ENCODE measurements around the gene SLC38A10.

The SLC38A10 gene

DNA sequence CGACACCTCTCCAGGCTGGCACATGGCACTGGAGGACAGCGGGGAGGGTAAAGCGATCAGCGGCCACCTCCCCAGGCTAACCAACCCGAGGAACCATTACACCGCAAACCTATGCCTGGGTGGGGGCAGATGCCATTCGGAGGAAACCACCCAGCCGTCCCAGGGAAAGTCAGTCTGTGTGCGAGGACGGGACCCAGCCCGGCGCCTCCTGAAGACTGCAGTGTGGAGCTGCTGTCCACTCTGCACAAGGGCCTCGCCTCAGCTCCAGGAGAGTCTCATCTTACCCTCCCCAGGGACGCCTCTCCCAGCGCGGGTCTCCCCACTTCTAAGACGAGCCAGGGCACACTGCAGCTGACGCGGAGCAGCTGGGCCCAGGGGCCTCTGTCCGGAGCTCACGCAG is 8.0 kb downstream of the SLC38A10 start:
- Histone ChIP-seq H3K27ac (ENCODE audit: low read length) (no peak overlapping the region), H3K36me3 (ENCODE audit: insufficient read depth, low read depth, low read length) (peaks cover 15% of the 10 kb centered on the region), H3K4me3 (ENCODE audit: low read length) (no peak overlapping the region), H3K4me1 (ENCODE audit: insufficient read depth, low read length) (no peaks in the 10 kb centered on the region), H3K27me3 (ENCODE audit: insufficient read depth, low read length) (no peaks in the 10 kb centered on the region), H3K9me3 (ENCODE audit: insufficient read depth, low read depth, low read length) (no peaks in the 10 kb centered on the region), H3K9ac (ENCODE audit: low read depth, low read length) (no peak overlapping the region)

DNA sequence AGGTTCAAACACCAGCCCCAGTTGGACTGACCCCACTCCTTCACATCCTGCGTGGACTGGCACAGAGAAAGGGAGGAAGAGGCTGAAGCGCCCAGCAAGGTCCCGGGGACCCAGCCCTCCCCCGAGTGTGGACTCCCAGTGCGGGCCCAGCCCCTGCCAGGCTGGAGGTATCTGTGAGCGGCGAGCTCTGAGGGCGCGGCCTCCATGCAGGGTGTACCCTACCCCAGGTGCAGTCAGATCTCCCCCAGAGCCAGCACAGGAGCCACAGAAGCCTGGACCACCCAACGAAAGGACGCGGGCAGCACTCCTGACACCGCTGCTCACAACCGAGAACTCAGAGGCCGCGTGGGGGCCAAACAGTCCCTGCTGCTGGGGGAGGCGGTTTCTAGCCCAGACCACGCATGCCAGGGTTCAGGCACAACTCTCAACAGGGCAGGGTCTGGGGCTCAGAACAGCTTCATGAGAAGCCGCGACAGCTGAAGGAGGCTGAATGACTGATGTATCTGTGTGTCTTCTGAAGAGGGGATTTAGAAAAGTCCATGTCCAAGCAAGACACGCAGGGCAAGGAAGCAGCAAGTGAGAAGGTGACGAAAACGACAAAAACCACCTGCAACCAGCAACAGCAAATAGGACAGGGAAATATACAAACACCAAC is 8.5 kb downstream of the SLC38A10 start:
- Histone ChIP-seq H3K4me1 (ENCODE audit: insufficient read depth, low read length) (no peaks in the 10 kb centered on the region), H3K4me3 (ENCODE audit: low read length) (no peak overlapping the region), H3K9ac (ENCODE audit: low read depth, low read length) (no peak overlapping the region), H3K36me3 (ENCODE audit: insufficient read depth, low read depth, low read length) (peaks cover 15% of the 10 kb centered on the region), H3K27me3 (ENCODE audit: insufficient read depth, low read length) (no peaks in the 10 kb centered on the region), H3K27ac (ENCODE audit: low read length) (no peak overlapping the region), H3K9me3 (ENCODE audit: insufficient read depth, low read depth, low read length) (no peaks in the 10 kb centered on the region)

DNA sequence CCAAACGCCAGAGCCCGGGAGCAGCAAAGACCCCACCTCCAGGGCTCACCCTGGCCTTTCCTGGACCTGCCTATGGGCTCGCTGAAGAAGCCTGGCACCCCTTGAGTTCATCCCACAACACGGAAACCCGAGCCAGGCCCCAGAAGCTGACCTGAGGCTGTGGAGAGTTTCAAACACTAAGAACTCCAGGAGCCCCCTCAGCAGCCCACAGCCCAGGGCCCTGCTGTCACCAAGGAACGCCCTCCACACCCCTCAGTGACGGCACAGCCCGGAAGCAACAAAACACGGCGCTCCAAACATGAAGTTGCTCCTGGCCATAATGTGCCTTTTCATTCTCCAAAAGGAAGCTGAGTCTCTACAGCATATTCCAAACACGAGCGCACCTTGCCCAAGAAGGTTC is 9.2 kb downstream of the SLC38A10 start:
- H3K9ac ChIP-seq (ENCODE audit: low read depth, low read length), result no peak overlapping the region
- no peak overlapping the region for H3K27ac ChIP-seq (ENCODE audit: low read length)
- H3K27me3 ChIP-seq (ENCODE audit: insufficient read depth, low read length), result no peaks in the 10 kb centered on the region
- peaks cover 15% of the 10 kb centered on the region for H3K36me3 ChIP-seq (ENCODE audit: insufficient read depth, low read depth, low read length)
- H3K4me3 ChIP-seq (ENCODE audit: low read length), result no peak overlapping the region
- no peaks in the 10 kb centered on the region for H3K4me1 ChIP-seq (ENCODE audit: insufficient read depth, low read length)
- H3K9me3 ChIP-seq (ENCODE audit: insufficient read depth, low read depth, low read length), result no peaks in the 10 kb centered on the region

DNA sequence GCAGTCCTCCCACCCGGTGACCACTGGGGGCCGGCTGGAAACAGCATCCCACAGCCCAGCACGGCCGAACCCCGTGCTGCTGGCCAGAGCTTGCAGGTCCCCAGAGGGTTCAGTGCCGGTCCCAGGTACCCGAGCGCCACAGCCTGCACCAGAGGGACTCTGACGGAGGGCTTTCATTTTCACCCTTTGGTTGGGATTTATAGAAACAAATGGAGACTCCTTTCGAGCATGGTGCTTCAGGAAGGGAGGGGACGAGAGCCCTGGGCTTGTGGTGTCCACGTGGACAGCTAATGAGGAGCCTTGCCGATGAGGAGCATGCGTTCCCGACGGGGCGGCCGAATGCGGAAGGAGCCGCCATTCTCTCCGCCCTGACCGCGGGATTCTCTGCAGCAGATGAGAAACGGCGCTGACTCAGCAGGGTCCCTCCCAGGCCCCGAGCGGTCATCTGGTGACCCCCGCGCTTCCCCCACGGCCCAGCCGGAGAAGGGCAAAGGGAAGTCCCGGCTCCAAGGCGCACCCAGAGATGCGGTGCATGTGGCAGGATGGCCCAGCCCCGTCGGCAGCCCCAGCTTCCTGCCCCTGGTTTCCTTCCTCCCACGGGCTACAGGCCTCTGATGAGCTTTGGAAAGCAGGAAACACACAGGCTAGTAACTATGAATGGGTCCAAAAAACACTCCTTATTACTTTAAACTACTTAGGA is 9.8 kb downstream of the SLC38A10 start:
- peaks cover 15% of the 10 kb centered on the region for H3K36me3 ChIP-seq (ENCODE audit: insufficient read depth, low read depth, low read length)
- H3K9ac ChIP-seq (ENCODE audit: low read depth, low read length), result no peak overlapping the region
- H3K4me1 ChIP-seq (ENCODE audit: insufficient read depth, low read length), result no peaks in the 10 kb centered on the region
- H3K27me3 ChIP-seq (ENCODE audit: insufficient read depth, low read length), result no peaks in the 10 kb centered on the region
- H3K4me3 ChIP-seq (ENCODE audit: low read length), result no peak overlapping the region
- H3K9me3 ChIP-seq (ENCODE audit: insufficient read depth, low read depth, low read length), result no peaks in the 10 kb centered on the region
- no peak overlapping the region for H3K27ac ChIP-seq (ENCODE audit: low read length)

DNA sequence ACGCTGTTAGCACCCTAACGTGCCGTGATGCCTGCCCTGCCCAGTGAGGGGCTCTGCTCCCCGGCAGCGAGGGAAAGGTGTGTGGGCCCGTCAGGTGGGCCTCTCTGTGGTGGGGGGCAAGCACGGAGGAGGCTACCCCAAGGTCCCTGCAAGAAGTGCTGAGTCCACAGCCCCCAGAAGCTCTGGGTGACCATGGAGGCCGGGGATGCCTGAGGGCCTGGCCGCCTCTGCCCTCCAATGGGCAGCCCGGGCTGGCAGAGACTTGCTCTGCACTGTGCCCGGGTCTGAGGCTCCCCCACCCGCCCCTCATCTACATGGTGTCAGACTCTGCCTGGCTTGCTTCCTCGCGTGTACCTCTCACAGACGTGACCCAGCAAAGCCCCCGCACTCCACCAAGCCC is 12.2 kb downstream of the SLC38A10 start:
- peaks cover 6% of the 10 kb centered on the region; the same call in 1 of the 2 replicates for H3K36me3 ChIP-seq (ENCODE audit: insufficient read depth, low read depth, low read length)
- H3K9ac ChIP-seq (ENCODE audit: low read depth, low read length), result no peak overlapping the region
- no peaks in the 10 kb centered on the region for H3K9me3 ChIP-seq (ENCODE audit: insufficient read depth, low read depth, low read length)
- no peaks in the 10 kb centered on the region for H3K27me3 ChIP-seq (ENCODE audit: insufficient read depth, low read length)
- no peak overlapping the region for H3K4me3 ChIP-seq (ENCODE audit: low read length)
- H3K27ac ChIP-seq (ENCODE audit: low read length), result no peak overlapping the region
- H3K4me1 ChIP-seq (ENCODE audit: insufficient read depth, low read length), result no peaks in the 10 kb centered on the region

DNA sequence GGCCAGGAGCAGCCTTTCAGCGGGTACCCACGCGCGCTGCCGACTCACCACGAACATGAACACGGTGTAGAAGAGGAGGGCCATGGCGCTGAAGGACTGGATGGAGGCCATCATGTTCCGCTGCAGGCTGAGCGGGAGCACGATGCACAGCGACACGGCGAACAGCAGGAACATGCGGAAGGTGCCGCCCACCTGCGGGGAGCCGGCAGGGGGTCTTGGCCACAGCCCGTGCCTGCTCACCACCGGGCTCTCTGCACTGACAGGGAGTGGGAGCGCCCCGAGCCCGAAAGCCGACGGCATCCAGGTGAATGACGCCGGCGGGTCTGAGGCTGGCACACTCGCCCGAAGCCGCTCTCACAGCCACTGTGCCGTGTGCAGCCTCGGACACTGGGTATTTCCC is 13.0 kb downstream of the SLC38A10 start:
- H3K9ac ChIP-seq (ENCODE audit: low read depth, low read length), result no peak overlapping the region
- no peaks in the 10 kb centered on the region for H3K4me1 ChIP-seq (ENCODE audit: insufficient read depth, low read length)
- H3K36me3 ChIP-seq (ENCODE audit: insufficient read depth, low read depth, low read length), result no peaks in the 10 kb centered on the region
- H3K4me3 ChIP-seq (ENCODE audit: low read length), result no peak overlapping the region
- H3K27me3 ChIP-seq (ENCODE audit: insufficient read depth, low read length), result no peaks in the 10 kb centered on the region
- H3K27ac ChIP-seq (ENCODE audit: low read length), result no peak overlapping the region
- H3K9me3 ChIP-seq (ENCODE audit: insufficient read depth, low read depth, low read length), result no peaks in the 10 kb centered on the region

DNA sequence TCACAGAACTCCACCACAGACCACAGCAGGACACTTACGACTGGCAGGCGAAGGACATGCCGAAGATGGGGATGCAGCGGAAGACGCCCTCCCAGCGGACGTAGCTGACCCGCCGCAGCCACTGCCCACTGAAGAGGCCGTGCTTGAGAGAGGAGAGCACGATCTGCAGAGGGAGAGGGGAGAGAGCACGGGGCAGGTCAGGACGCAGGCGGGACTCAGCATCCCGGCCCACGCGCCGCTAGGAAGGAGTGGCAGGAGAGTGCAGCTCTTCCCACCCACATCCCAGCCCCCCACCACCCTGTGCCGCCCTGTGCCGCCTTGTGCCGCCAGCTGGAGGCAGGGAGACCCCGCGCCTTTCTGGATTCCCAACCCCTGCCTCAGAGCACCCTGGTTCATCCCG is 14.5 kb downstream of the SLC38A10 start:
- H3K4me3 ChIP-seq (ENCODE audit: low read length), result no peak overlapping the region
- no peak overlapping the region for H3K9ac ChIP-seq (ENCODE audit: low read depth, low read length)
- H3K36me3 ChIP-seq (ENCODE audit: insufficient read depth, low read depth, low read length), result no peaks in the 10 kb centered on the region

DNA sequence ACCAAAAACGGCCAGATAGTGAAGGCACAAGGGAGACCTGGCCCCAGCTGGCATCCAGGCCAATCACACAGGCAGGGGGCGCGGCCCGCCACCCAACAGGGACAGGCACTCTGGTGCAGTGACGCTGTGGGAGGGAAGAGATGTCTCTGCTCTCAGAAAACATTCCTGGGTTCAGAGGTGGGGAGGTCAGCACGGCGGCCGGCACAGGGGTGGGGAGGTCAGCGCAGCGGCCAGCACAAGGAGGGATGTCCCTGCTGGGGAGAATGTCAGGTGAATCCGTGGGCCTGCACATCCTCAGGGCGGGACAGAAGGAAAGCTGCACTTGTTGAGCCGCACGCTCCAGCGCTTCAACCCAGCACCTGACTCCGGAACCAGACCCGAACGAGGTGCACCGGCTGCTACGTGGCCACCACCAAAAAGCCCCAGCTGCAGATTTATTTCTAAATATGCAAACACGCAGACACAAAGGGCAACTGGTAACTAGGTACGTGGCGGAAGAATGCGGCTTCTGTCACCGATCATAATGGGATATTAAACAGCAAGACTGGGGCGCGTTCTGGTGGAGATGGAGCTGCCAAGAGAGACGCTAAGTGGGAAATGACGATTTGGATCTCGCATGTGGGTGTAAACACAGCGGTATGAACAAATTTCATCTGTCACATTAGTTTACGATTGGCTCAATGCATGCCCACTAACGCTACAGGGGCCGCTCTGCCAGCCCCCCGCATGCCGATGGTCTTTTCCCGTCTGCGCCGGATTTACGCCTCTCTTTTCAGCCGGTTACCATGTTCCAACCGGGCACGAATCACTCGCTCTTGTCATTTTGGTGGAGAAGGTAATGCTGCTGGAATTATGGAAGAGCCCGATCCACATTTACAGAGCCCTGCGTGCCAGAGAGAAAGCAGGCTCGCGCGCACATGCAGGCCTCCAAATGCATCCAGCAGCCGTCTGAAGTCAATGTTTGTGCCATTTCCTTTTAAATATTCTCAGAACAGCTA is 15.5 kb downstream of the SLC38A10 start:
- no peak overlapping the region for H3K27ac ChIP-seq (ENCODE audit: low read length)
- no peak overlapping the region for H3K9ac ChIP-seq (ENCODE audit: low read depth, low read length)
- no peaks in the 10 kb centered on the region for H3K4me1 ChIP-seq (ENCODE audit: insufficient read depth, low read length)
- no peaks in the 10 kb centered on the region for H3K9me3 ChIP-seq (ENCODE audit: insufficient read depth, low read depth, low read length)
- H3K36me3 ChIP-seq (ENCODE audit: insufficient read depth, low read depth, low read length), result 0 out of 2 replicates have a peak, but pooled peaks cover under 1% of the 10 kb centered on the region
- no peak overlapping the region for H3K4me3 ChIP-seq (ENCODE audit: low read length)
- no peaks in the 10 kb centered on the region for H3K27me3 ChIP-seq (ENCODE audit: insufficient read depth, low read length)

More for the DNA sequence above, 14.5 kb downstream of the SLC38A10 start:
- no peaks in the 10 kb centered on the region for H3K9me3 ChIP-seq (ENCODE audit: insufficient read depth, low read depth, low read length)
- no peak overlapping the region for H3K27ac ChIP-seq (ENCODE audit: low read length)
- H3K27me3 ChIP-seq (ENCODE audit: insufficient read depth, low read length), result no peaks in the 10 kb centered on the region
- no peaks in the 10 kb centered on the region for H3K4me1 ChIP-seq (ENCODE audit: insufficient read depth, low read length)

DNA sequence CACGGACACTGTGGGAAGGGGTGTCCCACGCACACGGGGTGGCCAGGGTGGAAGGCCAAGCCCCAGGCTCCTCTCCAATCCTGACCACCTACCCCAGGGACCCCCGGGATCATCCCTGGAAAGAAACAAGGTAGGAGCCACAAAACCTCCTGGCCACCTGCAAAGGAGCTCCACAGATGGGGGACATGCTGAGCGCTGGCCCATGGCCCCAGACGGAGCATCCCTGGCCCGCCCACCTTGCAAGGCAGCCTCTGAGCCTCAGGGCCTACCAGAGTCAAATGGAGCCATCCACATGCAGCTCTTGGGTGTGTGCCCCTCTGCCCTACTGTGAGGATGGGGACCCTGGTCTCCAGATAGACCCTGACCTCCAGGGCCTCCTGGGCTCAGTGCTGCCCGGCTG is 16.3 kb downstream of the SLC38A10 start:
- Histone ChIP-seq H3K27me3 (ENCODE audit: insufficient read depth, low read length) (no peaks in the 10 kb centered on the region), H3K9ac (ENCODE audit: low read depth, low read length) (no peak overlapping the region), H3K27ac (ENCODE audit: low read length) (no peak overlapping the region), H3K36me3 (ENCODE audit: insufficient read depth, low read depth, low read length) (0 out of 2 replicates have a peak, but pooled peaks cover 7% of the 10 kb centered on the region), H3K4me3 (ENCODE audit: low read length) (no peak overlapping the region), H3K9me3 (ENCODE audit: insufficient read depth, low read depth, low read length) (no peaks in the 10 kb centered on the region), H3K4me1 (ENCODE audit: insufficient read depth, low read length) (no peaks in the 10 kb centered on the region)

DNA sequence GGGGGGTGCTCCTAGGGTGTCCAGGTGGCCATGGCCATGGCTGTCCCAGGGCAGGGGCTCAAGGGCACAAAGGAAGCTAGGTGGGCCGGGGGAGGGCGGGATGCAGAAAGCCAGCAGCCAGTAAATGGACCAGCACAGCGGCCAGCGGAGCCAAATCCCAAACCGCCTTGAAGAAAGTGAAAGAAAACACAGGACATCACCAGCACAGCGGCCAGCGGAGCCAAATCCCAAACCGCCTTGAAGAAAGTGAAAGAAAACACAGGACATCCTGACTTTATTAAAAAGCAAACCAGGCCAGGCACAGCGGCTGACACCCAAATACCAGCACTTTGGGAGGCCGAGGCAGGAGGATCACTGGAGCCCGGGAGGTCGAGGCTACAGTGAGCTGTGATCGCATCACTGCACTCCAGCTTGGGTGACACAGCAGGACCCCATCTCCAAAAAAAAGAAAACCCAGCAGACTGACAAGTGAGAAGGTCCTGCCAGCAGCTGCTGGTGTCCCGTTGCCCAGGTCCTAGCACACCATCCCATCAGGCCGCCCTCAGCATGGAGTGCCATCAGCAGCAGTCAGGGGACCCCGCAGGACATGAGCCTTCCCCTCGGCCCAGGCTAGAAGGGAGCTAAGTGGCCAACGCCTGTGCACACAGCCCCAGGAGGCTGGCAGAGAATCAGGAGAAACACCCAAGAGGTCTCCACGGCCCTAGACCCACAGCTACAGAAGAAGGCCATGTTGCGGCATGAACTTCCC is 17.0 kb downstream of the SLC38A10 start:
- no peak overlapping the region for H3K9ac ChIP-seq (ENCODE audit: low read depth, low read length)
- no peaks in the 10 kb centered on the region for H3K27me3 ChIP-seq (ENCODE audit: insufficient read depth, low read length)
- no peaks in the 10 kb centered on the region for H3K9me3 ChIP-seq (ENCODE audit: insufficient read depth, low read depth, low read length)
- peaks cover 12% of the 10 kb centered on the region; the same call in 1 of the 2 replicates for H3K36me3 ChIP-seq (ENCODE audit: insufficient read depth, low read depth, low read length)
- H3K4me1 ChIP-seq (ENCODE audit: insufficient read depth, low read length), result no peaks in the 10 kb centered on the region
- H3K27ac ChIP-seq (ENCODE audit: low read length), result no peak overlapping the region
- no peak overlapping the region for H3K4me3 ChIP-seq (ENCODE audit: low read length)

DNA sequence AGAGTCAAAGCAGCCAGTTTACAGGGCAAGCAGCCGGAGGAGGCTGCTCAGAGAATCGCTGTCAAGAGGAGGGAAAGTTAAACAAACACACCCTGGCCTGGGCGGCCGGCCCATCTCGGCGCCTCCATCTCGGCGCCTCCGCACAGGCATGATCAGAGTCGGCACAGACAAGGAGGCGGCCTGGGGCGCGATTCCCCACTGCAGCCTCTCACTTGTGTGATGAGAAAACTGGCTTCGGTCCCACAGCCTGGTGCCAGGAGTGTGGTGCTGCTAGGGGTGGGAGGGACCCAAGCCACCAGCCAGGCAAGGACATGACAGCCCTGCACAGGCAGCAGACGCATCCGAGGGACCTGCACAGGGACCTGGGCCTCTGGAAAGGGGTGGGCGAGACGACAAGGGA is 17.7 kb downstream of the SLC38A10 start:
- no peak overlapping the region for H3K27ac ChIP-seq (ENCODE audit: low read length)
- no peaks in the 10 kb centered on the region for H3K9me3 ChIP-seq (ENCODE audit: insufficient read depth, low read depth, low read length)
- H3K4me1 ChIP-seq (ENCODE audit: insufficient read depth, low read length), result no peaks in the 10 kb centered on the region
- H3K9ac ChIP-seq (ENCODE audit: low read depth, low read length), result no peak overlapping the region
- H3K36me3 ChIP-seq (ENCODE audit: insufficient read depth, low read depth, low read length), result peaks cover 18% of the 10 kb centered on the region; the same call in 1 of the 2 replicates
- H3K27me3 ChIP-seq (ENCODE audit: insufficient read depth, low read length), result no peaks in the 10 kb centered on the region
- no peak overlapping the region for H3K4me3 ChIP-seq (ENCODE audit: low read length)

All from iPS-20b (cell line).